K562 (cell line): ENCODE measurements around the gene KLK13. TPM values are rescaled to one million over a fixed set of nuclear protein-coding genes. Genes with fewer than 3 reads are reported as not detected.

Experiments used
- ATF7 ChIP-seq: fragments of 450-650 bp; IDR thresholded peaks from 2 replicates; pipeline ENCODE4 v1.7.1; 2014; ENCODE audit warnings: mild to moderate bottlenecking, moderate library complexity
- C11orf30 ChIP-seq: fragments of 450-650 bp; IDR thresholded peaks from 2 replicates; pipeline ENCODE4 v1.6.1; 2016; ENCODE audit warnings: low read depth, mild to moderate bottlenecking
- DPF2 ChIP-seq: fragments of 450-650 bp; IDR thresholded peaks from 2 replicates; pipeline ENCODE4 v1.6.1; 2016
- NFRKB ChIP-seq: fragments of 450-650 bp; IDR thresholded peaks from 2 replicates; pipeline ENCODE4 v1.6.1; 2016; ENCODE audit warnings: low read depth
- NR3C1 ChIP-seq: sonication (generic); formaldehyde crosslinking; IDR thresholded peaks from 2 replicates; pipeline ENCODE4 v1.8.1; 2022; ENCODE audit warnings: missing genetic modification reagents
- PURB ChIP-seq: sonication (generic); formaldehyde crosslinking; IDR thresholded peaks from 2 replicates; pipeline ENCODE4 v1.9.0; 2021; ENCODE audit warnings: low read depth, mild to moderate bottlenecking, missing genetic modification reagents
- RBFOX2 ChIP-seq: fragments of 200-400 bp; formaldehyde crosslinking; IDR thresholded peaks from 2 replicates; pipeline ENCODE4 v1.6.1; 2017; ENCODE audit warnings: low read depth, mild to moderate bottlenecking, low read length, moderate library complexity
- YY1 ChIP-seq, 3 experiments: IDR thresholded peaks; 2 replicates each; pipeline ENCODE4 v1.6.1; 2011; ENCODE audit warnings: low read length in 2 of 3, mild to moderate bottlenecking in 2 of 3, moderate library complexity in 2 of 3, borderline replicate concordance in 1 of 3, control low read depth in 1 of 3, low read depth in 1 of 3; ENCODE audit not compliant: insufficient read depth in 3 of 3, insufficient replicate concordance in 2 of 3, control insufficient read depth in 1 of 3, insufficient read length in 1 of 3; ENCODE audit errors: extremely low read depth in 1 of 3
- polyA plus RNA-seq, 8 experiments: library from polyadenylated mRNA; depleted of rRNA in 4 of 8; stranded (reverse) in 5 of 8; unstranded in 3 of 8; fragments of >200 nt; fragmentation: Nextera tagmentation in 2 of 8; fragmentation: Illumina TruSeq in 1 of 8; extraction: Ambion mirVana in 2 of 8; extraction: Trizol in 1 of 8; gene quantifications; 2 replicates each; pipeline versions ENCODE4 v1.2.1 to v1.2.3, GENCODE V29; 2011 to 2014; ENCODE audit warnings: inconsistent platforms in 1 of 8, missing spikeins in 1 of 8
- total RNA-seq, 7 experiments: library from RNA; depleted of rRNA in 6 of 7; stranded (reverse); fragments of >200 nt in 6 of 7; fragmentation: Illumina TruSeq in 2 of 7; extraction: Trizol in 2 of 7; gene quantifications; 2 replicates each; pipeline versions ENCODE4 v1.2.1 to v1.2.3, GENCODE V29; 2011 to 2021; ENCODE audit warnings: low replicate concordance in 1 of 7
- TF ChIP-seq, protein P1 (sequence below): fragments of 150-350 bp; conservative IDR thresholded peaks from 2 replicates; pipeline ENCODE4 v1.6.1; 2014; ENCODE audit warnings: low read length
- TF ChIP-seq, protein P2 (sequence below), 2 experiments: fragments of 450-650 bp in 1 of 2; sonication (generic) in 1 of 2; formaldehyde crosslinking in 1 of 2; IDR thresholded peaks; 2 replicates each; pipeline versions ENCODE4 v1.7.1 to v1.9.0; 2016 to 2022; ENCODE audit warnings: inconsistent platforms in 1 of 2, mild to moderate bottlenecking in 1 of 2, missing genetic modification reagents in 1 of 2
- TF ChIP-seq, protein P3 (sequence below): fragments of 450-650 bp; IDR thresholded peaks from 2 replicates; pipeline ENCODE4 v1.6.1; 2016

Gene KLK13
- total and polyA plus RNA-seq, 9 of the 15 experiments (the other 6 are each of a cell fraction or from before 2014, with no cell fraction given), result 0.72 to 9.0 (median 2.3) TPM

DNA sequence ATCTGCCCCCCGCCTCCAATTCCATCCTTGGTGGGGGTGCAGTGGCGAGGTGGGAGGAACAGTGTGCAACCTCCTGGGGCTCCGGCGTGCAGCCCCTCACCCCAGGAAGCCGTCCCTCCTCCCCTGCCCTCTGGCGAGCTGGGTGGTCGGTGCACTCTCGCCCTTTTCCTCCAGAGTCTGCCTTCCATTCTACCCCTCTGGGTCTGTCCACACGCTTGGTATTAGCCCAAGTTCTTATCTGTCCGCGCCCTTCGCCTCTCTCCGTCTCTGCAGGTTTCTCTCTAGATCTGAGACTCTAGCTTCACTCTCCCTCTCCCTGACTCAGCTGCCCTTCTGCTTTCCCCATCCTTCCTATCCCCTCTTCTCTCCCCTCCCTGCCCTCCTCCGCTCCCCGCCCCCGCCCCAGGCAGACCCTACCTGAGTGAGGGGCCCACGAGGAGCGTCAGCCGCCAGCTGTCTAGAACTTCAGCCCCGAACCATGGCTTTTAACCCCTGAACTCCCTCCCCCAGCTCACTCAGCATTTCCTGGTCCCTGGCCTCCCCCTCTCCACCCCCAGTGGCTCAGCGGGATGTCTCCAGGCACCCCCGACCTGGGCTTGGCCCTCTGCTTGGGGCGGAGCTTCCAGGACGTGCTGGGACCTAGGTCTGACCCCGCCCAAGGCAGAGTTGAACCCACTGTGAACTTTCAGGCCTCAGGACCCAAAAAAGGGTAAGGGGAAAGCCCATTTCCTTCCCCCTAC, 499 bp upstream of the KLK13 start (continued):
- TF ChIP-seq, protein P1, sequence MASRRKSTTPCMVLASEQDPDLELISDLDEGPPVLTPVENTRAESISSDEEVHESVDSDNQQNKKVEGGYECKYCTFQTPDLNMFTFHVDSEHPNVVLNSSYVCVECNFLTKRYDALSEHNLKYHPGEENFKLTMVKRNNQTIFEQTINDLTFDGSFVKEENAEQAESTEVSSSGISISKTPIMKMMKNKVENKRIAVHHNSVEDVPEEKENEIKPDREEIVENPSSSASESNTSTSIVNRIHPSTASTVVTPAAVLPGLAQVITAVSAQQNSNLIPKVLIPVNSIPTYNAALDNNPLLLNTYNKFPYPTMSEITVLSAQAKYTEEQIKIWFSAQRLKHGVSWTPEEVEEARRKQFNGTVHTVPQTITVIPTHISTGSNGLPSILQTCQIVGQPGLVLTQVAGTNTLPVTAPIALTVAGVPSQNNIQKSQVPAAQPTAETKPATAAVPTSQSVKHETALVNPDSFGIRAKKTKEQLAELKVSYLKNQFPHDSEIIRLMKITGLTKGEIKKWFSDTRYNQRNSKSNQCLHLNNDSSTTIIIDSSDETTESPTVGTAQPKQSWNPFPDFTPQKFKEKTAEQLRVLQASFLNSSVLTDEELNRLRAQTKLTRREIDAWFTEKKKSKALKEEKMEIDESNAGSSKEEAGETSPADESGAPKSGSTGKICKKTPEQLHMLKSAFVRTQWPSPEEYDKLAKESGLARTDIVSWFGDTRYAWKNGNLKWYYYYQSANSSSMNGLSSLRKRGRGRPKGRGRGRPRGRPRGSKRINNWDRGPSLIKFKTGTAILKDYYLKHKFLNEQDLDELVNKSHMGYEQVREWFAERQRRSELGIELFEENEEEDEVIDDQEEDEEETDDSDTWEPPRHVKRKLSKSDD, result no peak
- TF ChIP-seq, protein P2, sequence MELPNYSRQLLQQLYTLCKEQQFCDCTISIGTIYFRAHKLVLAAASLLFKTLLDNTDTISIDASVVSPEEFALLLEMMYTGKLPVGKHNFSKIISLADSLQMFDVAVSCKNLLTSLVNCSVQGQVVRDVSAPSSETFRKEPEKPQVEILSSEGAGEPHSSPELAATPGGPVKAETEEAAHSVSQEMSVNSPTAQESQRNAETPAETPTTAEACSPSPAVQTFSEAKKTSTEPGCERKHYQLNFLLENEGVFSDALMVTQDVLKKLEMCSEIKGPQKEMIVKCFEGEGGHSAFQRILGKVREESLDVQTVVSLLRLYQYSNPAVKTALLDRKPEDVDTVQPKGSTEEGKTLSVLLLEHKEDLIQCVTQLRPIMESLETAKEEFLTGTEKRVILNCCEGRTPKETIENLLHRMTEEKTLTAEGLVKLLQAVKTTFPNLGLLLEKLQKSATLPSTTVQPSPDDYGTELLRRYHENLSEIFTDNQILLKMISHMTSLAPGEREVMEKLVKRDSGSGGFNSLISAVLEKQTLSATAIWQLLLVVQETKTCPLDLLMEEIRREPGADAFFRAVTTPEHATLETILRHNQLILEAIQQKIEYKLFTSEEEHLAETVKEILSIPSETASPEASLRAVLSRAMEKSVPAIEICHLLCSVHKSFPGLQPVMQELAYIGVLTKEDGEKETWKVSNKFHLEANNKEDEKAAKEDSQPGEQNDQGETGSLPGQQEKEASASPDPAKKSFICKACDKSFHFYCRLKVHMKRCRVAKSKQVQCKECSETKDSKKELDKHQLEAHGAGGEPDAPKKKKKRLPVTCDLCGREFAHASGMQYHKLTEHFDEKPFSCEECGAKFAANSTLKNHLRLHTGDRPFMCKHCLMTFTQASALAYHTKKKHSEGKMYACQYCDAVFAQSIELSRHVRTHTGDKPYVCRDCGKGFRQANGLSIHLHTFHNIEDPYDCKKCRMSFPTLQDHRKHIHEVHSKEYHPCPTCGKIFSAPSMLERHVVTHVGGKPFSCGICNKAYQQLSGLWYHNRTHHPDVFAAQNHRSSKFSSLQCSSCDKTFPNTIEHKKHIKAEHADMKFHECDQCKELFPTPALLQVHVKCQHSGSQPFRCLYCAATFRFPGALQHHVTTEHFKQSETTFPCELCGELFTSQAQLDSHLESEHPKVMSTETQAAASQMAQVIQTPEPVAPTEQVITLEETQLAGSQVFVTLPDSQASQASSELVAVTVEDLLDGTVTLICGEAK (IDR thresholded peaks at IDR 0.05), result peak; percentile 13; the same call in 1 of the 2 replicates
- TF ChIP-seq, protein P2 (CRISPR knock-in tag; IDR thresholded peaks at IDR 0.05), result no peak
- TF ChIP-seq NR3C1 (CRISPR knock-in tag) (no peak), PURB (CRISPR knock-in tag) (no peak), C11orf30 (peak; percentile 31; the same call in 1 of the 2 replicates), NFRKB (0 out of 2 replicates have a peak, but pooled peaks have one; percentile 16), RBFOX2 (peak; percentile 51), ATF7 (0 out of 2 replicates have a peak, but pooled peaks have one; percentile 6), DPF2 (0 out of 2 replicates have a peak, but pooled peaks have one; percentile 29), YY1 (IDR thresholded peaks at IDR 0.05; ENCODE audit: borderline replicate concordance in 1 of 3, control insufficient read depth in 1 of 3, extremely low read depth in 1 of 3, insufficient read depth in 3 of 3, insufficient read length in 1 of 3, insufficient replicate concordance in 2 of 3, low read depth in 1 of 3, low read length in 2 of 3) (peak in 1 of 3 experiments; percentile 23)
- TF ChIP-seq, protein P3, sequence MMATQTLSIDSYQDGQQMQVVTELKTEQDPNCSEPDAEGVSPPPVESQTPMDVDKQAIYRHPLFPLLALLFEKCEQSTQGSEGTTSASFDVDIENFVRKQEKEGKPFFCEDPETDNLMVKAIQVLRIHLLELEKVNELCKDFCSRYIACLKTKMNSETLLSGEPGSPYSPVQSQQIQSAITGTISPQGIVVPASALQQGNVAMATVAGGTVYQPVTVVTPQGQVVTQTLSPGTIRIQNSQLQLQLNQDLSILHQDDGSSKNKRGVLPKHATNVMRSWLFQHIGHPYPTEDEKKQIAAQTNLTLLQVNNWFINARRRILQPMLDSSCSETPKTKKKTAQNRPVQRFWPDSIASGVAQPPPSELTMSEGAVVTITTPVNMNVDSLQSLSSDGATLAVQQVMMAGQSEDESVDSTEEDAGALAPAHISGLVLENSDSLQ, result peak; percentile 3; the same call in 1 of the 2 replicates
